HEK293T (cell line): ENCODE results near the gene CNNM2.

Experiments used
- CTCF ChIA-PET: fragments of 350-600 bp; formaldehyde crosslinking; extraction: SDS; loops from one replicate; lab custom pipeline; 2021; ENCODE audit warnings: antibody characterized with exemption, inconsistent platforms; lab: Yijun Ruan, JAX
- POLR2A ChIA-PET: fragments of 350-600 bp; formaldehyde crosslinking; extraction: SDS; loops from one replicate; lab custom pipeline; 2020; ENCODE audit warnings: antibody characterized with exemption, inconsistent platforms; lab: Yijun Ruan, JAX
- DNase-seq: peaks from one replicate; pipeline ENCODE4 v3.0.0; 2012; ENCODE audit warnings: mixed read lengths; ENCODE audit errors: extremely low spot score
- ARNT ChIP-seq: fragments of 450-650 bp; IDR thresholded peaks from 2 replicates; pipeline ENCODE4 v1.6.1; 2017; ENCODE audit warnings: mild to moderate bottlenecking
- BHLHE40 ChIP-seq: fragments of 450-650 bp; IDR thresholded peaks from 2 replicates; pipeline ENCODE4 v1.6.1; 2016; ENCODE audit warnings: mild to moderate bottlenecking, moderate library complexity, borderline replicate concordance
- CTBP1 ChIP-seq: fragments of 450-650 bp; IDR thresholded peaks from 2 replicates; pipeline ENCODE4 v1.6.1; 2016; ENCODE audit warnings: borderline replicate concordance
- ELF4 ChIP-seq: fragments of 450-650 bp; IDR thresholded peaks from 2 replicates; pipeline ENCODE4 v1.6.1; 2017; ENCODE audit warnings: antibody characterized with exemption
- FOXA1 ChIP-seq: fragments of 450-650 bp; IDR thresholded peaks from 2 replicates; pipeline ENCODE4 v1.6.1; 2016; ENCODE audit warnings: mild to moderate bottlenecking
- FOXK2 ChIP-seq: fragments of 450-650 bp; IDR thresholded peaks from 2 replicates; pipeline ENCODE4 v1.6.1; 2016; ENCODE audit warnings: mild to moderate bottlenecking
- FOXM1 ChIP-seq: fragments of 450-650 bp; IDR thresholded peaks from 2 replicates; pipeline ENCODE4 v1.6.1; 2017; ENCODE audit warnings: mild to moderate bottlenecking, borderline replicate concordance
- HDGF ChIP-seq: fragments of 450-650 bp; IDR thresholded peaks from 2 replicates; pipeline ENCODE4 v1.6.1; 2017; ENCODE audit warnings: antibody characterized with exemption, borderline replicate concordance
- L3MBTL2 ChIP-seq: fragments of 450-650 bp; conservative IDR thresholded peaks from 2 replicates; pipeline ENCODE4 v1.6.1; 2016; ENCODE audit warnings: mild to moderate bottlenecking
- LEF1 ChIP-seq: fragments of 450-650 bp; IDR thresholded peaks from 2 replicates; pipeline ENCODE4 v1.6.1; 2017; ENCODE audit warnings: mild to moderate bottlenecking, borderline replicate concordance
- NFRKB ChIP-seq: fragments of 450-650 bp; IDR thresholded peaks from 2 replicates; pipeline ENCODE4 v1.6.1; 2016; ENCODE audit warnings: mild to moderate bottlenecking, moderate library complexity
- PKNOX1 ChIP-seq: fragments of 450-650 bp; IDR thresholded peaks from 2 replicates; pipeline ENCODE4 v1.6.1; 2016
- SP1 ChIP-seq: fragments of 450-650 bp; IDR thresholded peaks from 2 replicates; pipeline ENCODE4 v1.6.1; 2017
- SUZ12 ChIP-seq: fragments of 450-650 bp; IDR thresholded peaks from 2 replicates; pipeline ENCODE4 v1.6.1; 2016; ENCODE audit warnings: mild to moderate bottlenecking
- TARDBP ChIP-seq: fragments of 450-650 bp; IDR thresholded peaks from 2 replicates; pipeline ENCODE4 v1.6.1; 2016
- ZNF384 ChIP-seq: fragments of 450-650 bp; IDR thresholded peaks from 2 replicates; pipeline ENCODE4 v1.6.1; 2016

CNNM2 gene

GRCh38 chr10:103089493-103089892 lies 171.4 kb downstream of the CNNM2 start:
- ChIA-PET CTCF (no interaction called here), POLR2A (no interaction called here)
- no peak for DNase-seq
- TF ChIP-seq HDGF (no peak), ZNF384 (no peak), ARNT (no peak), BHLHE40 (no peak), FOXA1 (no peak), FOXM1 (no peak), ELF4 (no peak), SP1 (no peak), NFRKB (no peak), LEF1 (no peak), SUZ12 (no peak), TARDBP (no peak), CTBP1 (no peak), FOXK2 (no peak), PKNOX1 (no peak), L3MBTL2 (no peak)

GRCh38 chr10:103090911-103091310 lies 172.8 kb downstream of the CNNM2 start:
- POLR2A ChIA-PET = no interaction called here
- CTCF ChIA-PET = interaction anchor here (0.5 kb wide), 1 partner anchor 324 kb away, joined by 3 read pairs; no protein-coding TSS in a partner anchor
- TF ChIP-seq L3MBTL2 = no peak
- no peak for TF ChIP-seq ZNF384
- no peak for TF ChIP-seq FOXK2
- no peak for DNase-seq

- ChIA-PET POLR2A (no interaction called here), CTCF (no interaction called here)
- no peak for DNase-seq
- TF ChIP-seq TARDBP (no peak), SP1 (no peak), NFRKB (no peak)
Observed at GRCh38 chr10:103095005-103095404, 176.9 kb downstream of the CNNM2 start.

GRCh38 chr10:103096130-103096529 lies 178.0 kb downstream of the CNNM2 start:
- no peak for DNase-seq
- TF ChIP-seq FOXK2 = no peak
- TF ChIP-seq FOXA1 = no peak
- no peak for TF ChIP-seq SUZ12
- no peak for TF ChIP-seq SP1
- ChIA-PET POLR2A (no interaction called here), CTCF (no interaction called here)

- no peak for DNase-seq
- TF ChIP-seq LEF1 = no peak
- no peak for TF ChIP-seq BHLHE40
- no peak for TF ChIP-seq FOXA1
- no peak for TF ChIP-seq HDGF
- TF ChIP-seq L3MBTL2 = no peak
- no peak for TF ChIP-seq ZNF384
- no peak for TF ChIP-seq FOXK2
- TF ChIP-seq SUZ12 = no peak
- TF ChIP-seq ELF4 = no peak
- TF ChIP-seq TARDBP = no peak
- no peak for TF ChIP-seq ARNT
- TF ChIP-seq PKNOX1 = no peak
- TF ChIP-seq CTBP1 = no peak
- no peak for TF ChIP-seq SP1
- no peak for TF ChIP-seq NFRKB
- no peak for TF ChIP-seq FOXM1
- ChIA-PET CTCF (no interaction called here), POLR2A (no interaction called here)
Observed at GRCh38 chr10:103098240-103098639, 180.1 kb downstream of the CNNM2 start.

GRCh38 chr10:103100620-103101019 lies 182.5 kb downstream of the CNNM2 start:
- ChIA-PET POLR2A (no interaction called here), CTCF (no interaction called here)
- no peak for TF ChIP-seq HDGF
- no peak for TF ChIP-seq FOXK2
- TF ChIP-seq TARDBP = no peak
- no peak for TF ChIP-seq BHLHE40
- TF ChIP-seq LEF1 = no peak
- no peak for TF ChIP-seq ELF4
- no peak for DNase-seq

- no peak for DNase-seq
- TF ChIP-seq FOXA1 (no peak), PKNOX1 (no peak), TARDBP (no peak), ZNF384 (no peak), CTBP1 (no peak), HDGF (no peak), LEF1 (no peak), FOXM1 (no peak), BHLHE40 (no peak), FOXK2 (no peak), SP1 (no peak), L3MBTL2 (no peak), SUZ12 (no peak), NFRKB (no peak), ELF4 (no peak)
- ChIA-PET POLR2A (interaction anchor here (1.3 kb wide), 1 partner anchor 90 kb away, joined by 3 read pairs; the partner anchor contains the start of gene NT5C2), CTCF (no interaction called here)
Observed at GRCh38 chr10:103102195-103102594, 184.1 kb downstream of the CNNM2 start.
